Uterus (tissue), 2 donors: ENCODE data around the gene KCTD18.

Source experiments
- POLR2A ChIP-seq, 2 donors: fragments of 450-650 bp; IDR thresholded peaks; one replicate each; pipeline ENCODE4 v1.6.1; 2016; ENCODE audit warnings: antibody characterized with exemption in 2 of 2, mild to moderate bottlenecking in 1 of 2, moderate library complexity in 1 of 2
- TF ChIP-seq, protein P1 (sequence below), 4 experiments: fragments of 200-600 bp in 2 of 4; fragments of 450-650 bp in 2 of 4; sonication (generic) in 2 of 4; IDR thresholded peaks; one replicate each; pipeline ENCODE4 v1.5.1; 2016 to 2019; ENCODE audit warnings: antibody characterized with exemption in 4 of 4, mild to moderate bottlenecking in 2 of 4, moderate library complexity in 1 of 4

- TF ChIP-seq POLR2A (IDR thresholded peaks at IDR 0.05) = no peak
- TF ChIP-seq, protein P1, sequence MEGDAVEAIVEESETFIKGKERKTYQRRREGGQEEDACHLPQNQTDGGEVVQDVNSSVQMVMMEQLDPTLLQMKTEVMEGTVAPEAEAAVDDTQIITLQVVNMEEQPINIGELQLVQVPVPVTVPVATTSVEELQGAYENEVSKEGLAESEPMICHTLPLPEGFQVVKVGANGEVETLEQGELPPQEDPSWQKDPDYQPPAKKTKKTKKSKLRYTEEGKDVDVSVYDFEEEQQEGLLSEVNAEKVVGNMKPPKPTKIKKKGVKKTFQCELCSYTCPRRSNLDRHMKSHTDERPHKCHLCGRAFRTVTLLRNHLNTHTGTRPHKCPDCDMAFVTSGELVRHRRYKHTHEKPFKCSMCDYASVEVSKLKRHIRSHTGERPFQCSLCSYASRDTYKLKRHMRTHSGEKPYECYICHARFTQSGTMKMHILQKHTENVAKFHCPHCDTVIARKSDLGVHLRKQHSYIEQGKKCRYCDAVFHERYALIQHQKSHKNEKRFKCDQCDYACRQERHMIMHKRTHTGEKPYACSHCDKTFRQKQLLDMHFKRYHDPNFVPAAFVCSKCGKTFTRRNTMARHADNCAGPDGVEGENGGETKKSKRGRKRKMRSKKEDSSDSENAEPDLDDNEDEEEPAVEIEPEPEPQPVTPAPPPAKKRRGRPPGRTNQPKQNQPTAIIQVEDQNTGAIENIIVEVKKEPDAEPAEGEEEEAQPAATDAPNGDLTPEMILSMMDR (IDR thresholded peaks at IDR 0.05) = no peak
Measured at GRCh38 chr2:200451511-200451910, 58.4 kb downstream of the KCTD18 start.
